ENCODE results near the gene SHTN1. TPM values are rescaled to one million over a fixed set of nuclear protein-coding genes. Genes with fewer than 3 reads are reported as not detected.

SHTN1 gene
- total and polyA plus RNA-seq, 2 of the 4 experiments (the other 2 are of a cell fraction): 0.54 to 2.3 TPM

GRCh38 chr10:116989439-116989838 lies 15.5 kb downstream of the SHTN1 start:
- intact Hi-C loops (cut with micrococcal nuclease): no loop called here
- Histone ChIP-seq H2AK5ac (ENCODE audit: low read depth, low read length) (no peak overlapping the region), H3K36me3 (ENCODE audit: control insufficient read depth, insufficient read depth, low read length) (no peaks in the 10 kb centered on the region), H3K4me3 (ENCODE audit: insufficient read depth, low read depth, low read length) (no peak overlapping the region), H3K4ac (ENCODE audit: low read depth, low read length) (no peak overlapping the region), H3K9ac (ENCODE audit: low read depth, low read length) (no peak overlapping the region), H4K5ac (ENCODE audit: low read depth, low read length) (no peak overlapping the region), H2AK9ac (replicated peaks; ENCODE audit: low read depth, low read length, poor library complexity) (no peak overlapping the region), H3K56ac (ENCODE audit: extremely low read depth, insufficient read depth, low read length) (no peak overlapping the region), H2BK5ac (ENCODE audit: low read depth, low read length, poor library complexity, severe bottlenecking) (no peak overlapping the region), H4K20me1 (ENCODE audit: insufficient read depth, low read length) (no peaks in the 10 kb centered on the region), H3K9me3 (ENCODE audit: control insufficient read depth, insufficient read depth, low read length) (no peaks in the 10 kb centered on the region), H3K79me1 (ENCODE audit: low read depth in 1 of 2, low read length in 2 of 2) (no peaks in the 10 kb centered on the region), H3K4me1 (ENCODE audit: control insufficient read depth, insufficient read depth, low read length) (no peaks in the 10 kb centered on the region), H3K18ac (ENCODE audit: low read depth, low read length) (no peak overlapping the region), H3K23ac (ENCODE audit: low read depth, low read length) (no peak overlapping the region), H4K91ac (ENCODE audit: insufficient read depth, low read depth, low read length) (no peak overlapping the region), H3K14ac (replicated peaks; ENCODE audit: low read depth, low read length) (no peak overlapping the region), H3K9me1 (ENCODE audit: insufficient read depth, low read length) (no peaks in the 10 kb centered on the region), H3K27me3 (ENCODE audit: control insufficient read depth, insufficient read depth, low read length) (no peaks in the 10 kb centered on the region), H3K27ac (ENCODE audit: insufficient read depth, low read length) (no peak overlapping the region), H4K8ac (ENCODE audit: low read depth in 2 of 2, low read length in 2 of 2) (no peak overlapping the region), H2BK120ac (ENCODE audit: low read depth, low read length) (no peak overlapping the region), H2BK15ac (ENCODE audit: low read depth, low read length) (no peak overlapping the region), H2BK20ac (ENCODE audit: low read depth, low read length) (no peak overlapping the region), H3K4me2 (ENCODE audit: low read depth, low read length) (no peak overlapping the region), H2AFZ (replicated peaks; ENCODE audit: low read length, poor library complexity) (no peak overlapping the region)
- CTCF ChIA-PET: interaction anchor here (0.6 kb wide), 3 partner anchors 199 to 1811 kb away, joined by 3 to 5 read pairs (median 3); no protein-coding TSS in a partner anchor
- POLR2A ChIA-PET (ENCODE audit: unreplicated experiment): no interaction called here
- in situ Hi-C loops (cut with MboI; ENCODE audit: low sequenced_read_pairs): no loop called here
- WGBS, 2 experiments (ENCODE audit: extremely low coverage in 2 of 2, insufficient read length in 1 of 2): 50% methylated on average over 1 of the region's 4 CpGs; no CpG with 5 or more reads in 1 of the 2 experiments
- no TSS peak for BruUV-seq (replicated peaks)
- DNase-seq: no peak
- no peak for ATAC-seq (ENCODE audit: low read depth)
- dilution Hi-C loops (cut with HindIII; ENCODE audit: low sequenced_read_pairs, unreplicated experiment): no loop called here
- no peak for TF ChIP-seq CTCF (conservative IDR thresholded peaks at IDR 0.05; ENCODE audit: low read depth, low read length)
- TF ChIP-seq USF2 (IDR thresholded peaks at IDR 0.05; ENCODE audit: low read depth, low read length): no peak
- TF ChIP-seq CHD1 (IDR thresholded peaks at IDR 0.05; ENCODE audit: low read depth, low read length): no peak
- no peak for TF ChIP-seq RAD21 (IDR thresholded peaks at IDR 0.05; ENCODE audit: low read length)
